HG03469 (cell line): ENCODE results near the gene GRM4.

ENCODE experiments used
- ATAC-seq: cut with Tn5 transposase; IDR thresholded peaks from one replicate; pipeline ENCODE4 v1.9.1; 2021; ENCODE audit warnings: mild to moderate bottlenecking, moderate library complexity, moderate number of reproducible peaks; ENCODE audit not compliant: unreplicated experiment

GRM4 gene

DNA sequence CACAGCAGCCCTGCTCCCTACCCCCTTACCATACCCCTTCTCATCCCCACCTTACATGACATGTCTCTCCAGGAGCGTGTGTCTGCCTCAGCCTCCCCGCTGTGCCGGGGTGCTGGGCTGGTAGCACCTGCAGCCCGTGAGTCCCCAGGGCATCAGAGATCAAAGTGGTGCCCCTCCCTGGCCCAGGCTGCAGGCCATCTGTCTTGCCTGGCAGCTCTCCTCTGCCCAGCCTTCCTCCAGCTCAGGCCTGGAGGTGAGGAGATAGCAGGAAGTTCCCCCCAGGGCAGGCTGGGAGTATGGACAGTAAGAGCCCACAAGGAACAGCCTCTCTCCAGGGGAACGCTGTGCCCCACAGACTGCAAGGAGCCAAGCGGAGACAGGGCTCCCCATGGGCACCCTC, 35.3 kb downstream of the GRM4 start:
- ATAC-seq, result no peak

DNA sequence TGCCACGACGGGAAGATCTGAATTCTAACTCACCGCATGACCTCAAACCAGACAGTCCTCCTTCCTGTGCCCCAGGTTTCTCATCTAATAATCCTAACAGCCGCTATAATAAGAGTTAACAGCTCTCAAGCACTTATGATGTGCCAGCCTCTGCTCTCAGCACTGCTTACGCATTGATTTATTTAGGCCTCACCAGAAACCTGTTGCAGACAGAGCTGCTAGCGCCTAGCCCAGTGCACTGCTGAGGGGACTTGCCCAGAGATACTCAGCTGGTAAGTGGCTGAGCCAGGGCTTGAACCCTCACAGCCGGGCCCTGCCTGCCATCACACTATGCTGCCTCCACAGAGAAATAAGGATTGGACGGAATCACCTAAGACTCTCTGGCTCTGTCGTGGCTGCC, 37.7 kb downstream of the GRM4 start:
- no peak for ATAC-seq

DNA sequence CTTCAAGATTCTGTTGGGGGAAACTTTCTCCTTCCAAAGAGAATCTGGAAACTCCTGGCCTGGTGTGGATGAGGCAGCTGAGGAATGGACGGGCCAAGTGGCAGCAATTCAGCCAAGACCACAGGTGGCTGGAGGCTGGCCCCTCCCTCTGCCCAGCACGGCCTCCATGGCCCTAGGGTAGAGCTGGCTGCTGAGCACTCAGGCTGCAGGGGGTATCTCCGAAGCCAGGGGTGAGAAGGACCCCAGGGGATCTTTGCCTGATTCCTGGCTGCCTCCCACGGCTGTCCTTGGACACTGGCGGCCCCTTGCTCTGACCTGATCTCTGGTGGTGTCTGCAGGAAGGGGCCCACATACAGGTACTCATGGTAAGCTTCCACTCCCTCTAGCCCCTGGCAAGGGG, 39.0 kb downstream of the GRM4 start:
- no peak for ATAC-seq

DNA sequence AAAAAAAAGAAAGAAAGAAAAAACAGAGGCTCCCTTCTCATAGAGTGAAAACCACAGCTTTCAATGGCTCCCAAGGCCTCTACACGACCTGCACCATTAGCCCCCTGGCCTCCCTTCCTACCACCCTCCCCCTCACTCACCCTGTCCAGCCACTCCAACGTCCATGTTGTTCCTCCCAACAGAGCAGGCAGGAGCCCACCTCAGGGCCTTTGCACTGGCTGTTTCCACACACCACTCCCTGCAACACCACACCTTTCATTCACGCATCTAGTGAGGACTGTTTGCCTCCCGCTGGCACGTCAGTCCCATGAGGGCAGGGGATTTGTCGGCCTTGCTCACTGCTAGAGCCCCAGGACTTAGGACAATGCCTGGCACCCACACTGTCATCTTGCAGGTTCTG, 39.5 kb downstream of the GRM4 start:
- ATAC-seq, result no peak

DNA sequence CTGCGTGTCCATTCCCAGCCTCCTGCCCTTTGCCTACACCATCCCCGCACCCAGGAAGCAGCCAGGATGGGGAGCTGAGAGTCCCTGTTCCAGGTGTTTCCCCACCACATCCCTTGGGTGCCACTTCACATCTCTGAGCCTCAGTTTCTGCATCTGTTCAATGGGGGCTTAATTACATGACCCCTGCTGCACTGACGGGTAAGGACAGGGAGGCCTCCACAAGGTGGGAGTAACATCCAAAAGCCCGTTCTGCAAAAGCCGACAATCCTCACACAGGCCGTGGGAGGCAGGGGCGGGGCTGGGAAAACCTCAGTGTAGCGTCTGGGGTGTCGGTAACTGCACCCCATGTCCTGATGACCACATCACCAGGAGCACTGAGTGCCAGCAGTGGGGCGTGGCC, 41.3 kb downstream of the GRM4 start:
- no peak for ATAC-seq

DNA sequence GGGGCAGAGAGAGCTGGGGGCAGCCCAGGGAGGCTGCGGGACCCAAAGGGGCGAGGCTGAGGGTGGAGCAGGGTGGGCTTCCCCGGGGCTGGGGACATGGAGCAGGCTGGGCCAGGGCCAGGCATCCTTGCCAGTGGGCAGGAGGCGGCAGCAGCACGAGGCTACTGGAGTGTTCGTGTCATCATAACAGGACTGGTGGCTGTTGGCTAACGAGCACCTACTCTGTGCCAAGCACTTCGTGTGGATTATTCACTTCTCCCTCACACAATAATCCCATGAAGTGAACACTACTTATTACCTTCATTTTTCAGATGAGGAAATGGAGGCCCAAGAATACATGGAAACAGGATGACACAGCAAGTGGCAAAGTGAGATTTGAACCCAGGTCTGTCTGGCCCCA, 41.7 kb downstream of the GRM4 start:
- no peak for ATAC-seq

DNA sequence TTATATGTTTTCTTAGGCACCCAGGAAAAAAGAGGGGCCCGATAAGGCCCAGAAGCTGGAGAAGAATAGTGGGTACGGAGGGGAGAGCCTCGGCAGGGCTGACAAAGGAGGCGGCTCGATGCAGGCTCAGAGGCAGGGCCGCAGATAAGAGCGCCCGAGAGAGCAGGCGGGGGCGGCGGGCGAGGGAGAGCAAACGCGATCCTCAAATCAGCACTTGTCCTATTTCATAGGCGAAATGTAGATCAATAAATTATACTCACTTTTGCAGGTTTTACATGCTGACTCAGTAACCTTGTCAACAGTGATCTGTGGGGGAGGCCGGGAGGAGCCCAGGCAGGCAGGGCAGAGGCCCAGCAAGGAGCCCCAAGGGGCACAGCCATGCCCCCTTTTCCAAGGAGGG, 42.6 kb downstream of the GRM4 start:
- no peak for ATAC-seq

DNA sequence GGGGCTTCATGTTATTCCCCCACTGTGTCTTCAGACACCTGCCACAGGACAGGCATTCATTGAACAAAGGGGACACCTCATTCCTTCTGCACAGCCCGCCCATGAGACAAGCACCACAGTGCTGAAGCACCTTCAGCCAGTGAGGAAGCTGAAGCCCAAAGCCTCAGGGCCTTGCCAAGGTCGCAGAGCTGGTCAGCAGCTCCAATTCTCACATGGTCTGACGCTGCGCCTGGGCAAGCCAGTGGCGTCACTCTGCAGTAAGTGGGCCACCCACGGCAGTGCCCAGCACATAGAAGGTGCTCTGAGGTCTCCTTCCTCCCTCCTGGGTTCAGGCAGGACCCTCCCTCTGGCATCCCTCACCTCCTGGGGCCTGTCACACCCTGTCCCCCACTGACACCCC, 43.2 kb downstream of the GRM4 start:
- no peak for ATAC-seq

DNA sequence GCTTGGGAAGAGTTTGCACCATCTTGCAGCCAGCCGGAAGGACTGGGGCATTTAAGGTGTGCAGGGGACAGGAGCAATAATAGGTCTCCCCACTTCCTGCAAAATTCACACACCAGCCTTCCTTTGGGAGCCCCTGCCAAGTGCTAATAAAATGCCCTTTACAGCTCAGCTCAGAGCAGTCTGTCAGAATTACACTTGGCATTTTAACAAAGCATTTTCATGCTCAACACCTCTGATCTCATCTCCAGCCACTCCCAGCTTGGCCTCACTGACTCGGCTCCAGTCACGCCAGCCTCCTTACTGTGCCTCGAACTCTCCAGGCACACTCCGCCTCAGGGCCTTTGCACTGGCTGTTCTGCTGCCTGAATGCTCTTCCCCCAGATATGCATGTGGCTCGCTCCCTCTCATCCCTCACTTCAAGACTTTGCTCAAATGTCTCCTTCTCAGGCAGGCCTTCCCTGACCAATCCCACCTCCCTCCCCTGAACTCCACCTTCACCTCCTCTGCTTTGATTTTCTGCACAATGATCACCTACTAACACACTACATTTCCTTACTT, 43.7 kb downstream of the GRM4 start:
- ATAC-seq, result no peak

DNA sequence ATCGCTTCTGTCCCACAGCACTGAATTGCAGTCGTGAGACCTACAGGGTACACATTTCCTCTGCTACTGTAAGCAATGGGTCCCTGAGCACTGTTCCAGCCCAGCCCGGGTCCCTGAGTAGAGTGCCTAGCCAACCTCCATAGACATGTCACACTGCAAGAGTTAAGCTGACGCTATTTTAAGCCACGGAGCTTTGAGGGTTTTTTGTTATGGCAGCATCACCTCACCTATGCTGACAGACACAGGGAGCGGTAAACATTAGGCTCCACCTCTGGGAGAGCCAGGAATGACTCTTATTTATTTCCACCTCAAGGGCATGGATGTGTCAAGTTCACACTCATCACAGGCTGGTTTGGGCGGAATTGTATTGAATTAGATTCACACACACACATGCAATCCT, 45.1 kb downstream of the GRM4 start:
- ATAC-seq, result no peak

DNA sequence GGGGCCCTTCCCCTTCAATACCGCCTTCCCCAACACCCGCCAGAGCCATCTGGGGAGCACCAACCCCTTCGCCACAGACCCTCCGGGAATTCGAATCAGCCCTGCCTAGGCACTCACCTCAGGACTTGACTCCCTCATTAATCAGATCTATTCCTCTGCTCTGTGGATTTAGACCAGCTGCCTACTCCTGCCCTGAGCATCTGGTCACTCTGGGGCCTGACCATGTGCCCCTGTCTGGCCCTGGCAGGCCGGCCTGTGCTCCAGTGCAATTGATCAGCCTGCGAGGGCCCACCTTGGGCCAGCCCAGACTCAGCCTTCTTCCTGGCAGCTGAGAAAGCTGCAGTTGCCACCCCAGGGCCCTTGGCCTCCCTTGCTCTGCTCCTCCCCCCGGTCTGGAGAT, 46.0 kb downstream of the GRM4 start:
- no peak for ATAC-seq

DNA sequence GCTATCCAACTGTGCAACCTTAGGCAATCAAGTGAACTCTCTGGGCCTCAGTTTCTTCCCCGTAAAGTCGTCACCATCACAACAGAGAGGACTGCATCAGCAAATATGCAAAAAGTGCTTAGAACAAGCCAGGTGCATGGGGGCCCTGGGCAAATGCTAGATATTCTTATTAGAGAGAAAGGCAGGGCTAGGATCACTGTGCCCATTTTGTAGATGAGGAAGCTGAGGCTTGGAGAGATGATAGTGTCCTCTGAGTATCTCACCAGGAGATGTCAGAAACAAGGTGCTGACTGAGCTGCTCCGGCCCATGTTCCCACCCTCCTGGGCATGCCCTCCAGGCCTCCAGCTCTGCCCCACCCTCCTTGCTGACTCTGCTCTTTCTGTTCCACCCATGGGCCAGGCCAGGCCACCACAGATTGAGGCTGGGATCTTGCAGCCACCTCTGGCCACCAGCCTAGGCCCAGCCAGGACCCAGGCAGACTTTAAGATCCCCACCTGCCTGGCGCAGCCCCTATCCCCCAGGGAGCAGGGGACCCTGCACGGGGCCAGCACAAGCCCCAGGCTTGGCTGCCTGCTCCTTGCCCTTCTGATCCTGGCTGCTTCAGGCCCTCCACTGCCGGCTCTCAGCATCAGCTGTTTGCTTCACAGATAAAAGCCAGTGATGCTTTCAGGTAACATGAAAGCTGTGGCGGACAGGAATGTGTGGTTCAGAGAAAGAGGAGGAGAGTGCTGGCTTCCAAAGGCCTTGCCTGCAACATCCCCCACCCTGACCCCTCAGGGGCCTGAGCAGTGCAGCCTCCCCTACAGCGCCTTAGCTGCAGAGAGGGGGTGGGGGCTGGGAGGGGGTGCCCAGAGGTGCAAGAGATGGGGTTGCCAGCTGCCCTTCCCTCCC, 47.6 kb downstream of the GRM4 start:
- no peak for ATAC-seq

DNA sequence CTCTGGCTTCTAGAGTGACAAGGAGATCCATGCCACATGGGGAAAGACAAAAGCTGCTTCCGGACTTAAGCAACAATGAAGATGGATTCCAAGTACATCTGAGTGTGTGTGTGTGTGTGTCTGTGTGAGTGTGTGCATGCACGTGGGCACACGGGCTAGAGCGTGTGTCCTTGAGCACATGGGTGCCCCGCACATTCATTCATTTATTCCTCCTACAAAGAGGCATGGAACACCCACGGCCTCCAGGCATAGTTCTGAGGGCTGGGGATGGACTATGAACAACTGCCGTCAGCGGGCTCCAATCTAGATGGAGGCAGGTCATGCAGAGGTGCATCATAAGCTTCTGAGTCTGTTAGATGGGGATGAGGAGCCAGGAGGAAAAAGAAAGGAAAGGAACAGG, 49.1 kb downstream of the GRM4 start:
- no peak for ATAC-seq

DNA sequence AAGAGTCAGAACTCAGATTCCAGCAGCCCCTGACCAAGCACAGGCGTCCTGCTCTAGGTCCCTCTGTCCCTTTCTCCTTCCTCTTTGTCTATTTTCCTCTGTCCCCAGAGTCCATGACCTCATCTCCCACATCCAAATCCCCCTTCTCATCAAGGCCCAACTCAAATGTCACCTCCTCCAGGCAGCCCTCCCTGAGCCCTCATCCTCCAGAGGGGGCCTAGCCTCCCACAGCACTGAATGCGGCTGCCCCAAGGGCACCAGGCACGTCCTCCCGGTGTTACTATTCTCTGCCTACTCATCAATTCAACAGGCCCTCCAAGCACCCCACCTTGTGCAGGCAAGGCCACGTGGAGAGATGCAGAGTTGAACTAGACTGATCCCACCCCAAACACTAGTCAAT, 49.7 kb downstream of the GRM4 start:
- ATAC-seq, result no peak

DNA sequence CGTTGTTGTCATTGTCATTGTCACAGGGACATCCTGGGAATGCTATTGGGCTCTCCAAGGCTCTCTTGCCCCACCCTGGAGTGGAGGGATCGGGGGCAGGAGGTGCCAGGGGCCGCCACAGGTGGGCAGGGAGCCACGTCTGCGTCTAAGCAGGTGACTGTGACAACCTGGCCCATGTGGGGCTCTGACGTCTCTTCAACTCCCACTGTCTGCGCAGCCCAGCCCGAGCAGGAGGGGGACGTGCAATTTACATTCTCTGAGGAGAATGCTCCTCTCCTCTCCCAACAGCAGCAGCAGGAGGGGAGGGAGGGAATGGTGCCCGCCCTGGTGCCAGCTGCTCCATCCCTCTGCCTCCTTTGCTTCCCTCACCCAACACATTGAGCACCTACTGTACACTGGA, 50.1 kb downstream of the GRM4 start:
- no peak for ATAC-seq

DNA sequence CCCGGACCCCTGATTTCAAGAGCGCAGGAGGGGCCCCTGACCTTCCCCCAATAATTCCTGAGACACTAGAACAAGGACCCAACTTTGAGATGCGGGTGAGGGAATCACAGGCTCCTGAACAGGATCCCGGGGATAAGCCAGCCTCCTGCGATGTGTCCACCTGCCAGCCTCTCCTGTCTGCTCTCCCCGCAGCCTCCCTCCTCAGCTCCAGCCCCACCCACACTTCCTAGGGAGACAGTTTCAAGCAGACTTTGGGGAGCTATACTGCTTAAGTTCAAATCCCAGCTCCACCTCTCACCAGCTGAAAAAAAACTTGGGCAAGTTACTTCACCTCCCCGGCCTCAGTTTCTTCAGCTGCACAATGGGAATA, 50.8 kb downstream of the GRM4 start:
- no peak for ATAC-seq

DNA sequence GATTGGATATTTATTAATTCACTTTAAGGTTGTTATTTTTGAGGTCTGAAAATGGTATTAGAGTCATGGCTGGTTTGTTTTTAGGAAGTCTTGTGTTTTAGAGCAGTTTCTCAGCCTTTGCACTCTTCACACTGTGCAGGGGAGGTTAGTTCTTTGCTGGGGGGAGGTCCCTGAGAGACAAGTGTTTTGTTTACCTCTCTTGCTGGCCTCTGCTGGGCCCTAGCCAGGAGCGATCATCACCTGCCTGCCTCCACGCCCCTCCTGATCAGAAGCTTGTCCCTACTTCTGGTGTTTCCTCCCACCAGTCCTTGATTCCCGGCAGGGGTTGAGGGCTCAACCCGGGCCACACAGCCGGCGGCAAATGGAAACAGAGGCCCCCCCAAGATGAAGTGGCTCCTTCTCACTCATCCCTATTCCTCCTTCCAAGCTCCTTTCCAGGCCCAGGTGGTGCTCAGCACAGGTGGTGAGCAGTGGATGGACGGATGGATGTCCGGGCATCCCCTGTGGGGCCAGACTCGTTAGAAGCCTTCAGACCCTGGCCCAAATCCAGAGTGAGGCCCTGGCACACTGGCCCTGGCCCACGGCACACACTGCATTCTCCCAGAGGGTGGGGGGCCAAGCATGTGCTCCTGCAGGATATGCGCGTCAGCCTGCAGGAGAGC, 51.3 kb downstream of the GRM4 start:
- no peak for ATAC-seq

DNA sequence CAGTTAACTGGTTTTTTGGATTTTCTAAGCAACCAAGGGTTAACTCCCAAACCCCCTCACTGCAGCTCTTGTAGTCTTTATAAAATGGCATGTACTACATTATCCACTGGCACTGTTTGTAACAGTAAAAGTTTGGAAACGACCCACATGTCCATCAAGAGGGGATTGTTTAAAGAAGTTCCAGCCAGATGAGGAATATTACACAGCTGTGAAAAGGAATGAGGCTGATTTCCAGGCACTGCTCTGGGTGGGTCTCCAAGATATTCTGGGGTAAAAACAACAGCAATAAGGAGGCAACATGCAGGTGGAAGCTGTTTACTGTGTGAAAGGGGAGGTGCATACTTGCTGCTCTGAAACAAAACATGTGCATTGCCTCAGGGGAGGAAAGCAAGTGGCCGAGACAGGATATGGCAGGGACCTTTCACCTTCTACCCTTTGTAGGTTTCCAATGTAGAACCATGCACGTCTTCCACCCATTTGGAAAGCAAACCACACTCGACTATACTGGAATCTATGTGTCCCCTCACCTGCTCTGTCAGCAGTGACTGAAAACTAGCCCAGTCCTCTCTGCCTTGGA, 51.9 kb downstream of the GRM4 start:
- no peak for ATAC-seq

DNA sequence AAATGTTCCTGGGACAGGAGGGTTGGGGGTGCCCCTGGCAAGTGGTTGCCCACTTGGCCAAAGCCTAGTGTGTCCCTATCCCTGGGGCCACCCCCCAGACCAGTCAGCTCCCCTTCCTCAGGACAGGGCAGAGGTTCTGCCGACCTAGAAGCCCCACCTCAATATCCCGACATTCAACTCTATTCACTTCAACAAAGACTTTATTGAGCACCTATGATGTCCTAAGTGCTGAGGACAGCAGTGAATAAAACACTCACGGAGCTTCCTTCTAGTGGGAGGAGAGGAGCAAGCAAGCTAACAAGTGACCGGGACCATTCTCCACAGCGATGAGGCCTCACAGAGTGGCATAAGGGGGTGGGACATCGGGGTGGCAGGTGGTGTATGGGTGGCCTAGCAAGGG, 52.7 kb downstream of the GRM4 start:
- ATAC-seq, result no peak

DNA sequence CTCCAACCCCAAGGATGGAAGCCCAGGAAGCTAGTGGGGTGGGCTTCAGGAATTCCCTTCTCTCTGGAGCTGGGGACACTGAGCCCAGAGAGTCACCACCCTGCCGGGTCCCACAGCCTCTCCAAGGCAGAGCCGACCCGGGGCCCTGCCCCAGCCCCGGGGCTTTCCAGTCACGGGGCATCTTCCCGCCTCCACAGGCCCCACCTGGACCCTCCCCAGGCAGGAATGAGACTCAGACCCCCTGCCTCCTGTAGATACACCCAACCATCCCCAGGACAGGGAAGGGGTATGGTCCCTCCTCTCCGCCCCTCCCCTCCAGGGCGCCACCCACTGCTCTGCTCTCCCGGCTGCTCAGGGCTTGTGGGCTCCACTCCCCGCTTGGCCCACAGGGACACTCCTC, 53.3 kb downstream of the GRM4 start:
- no peak for ATAC-seq

DNA sequence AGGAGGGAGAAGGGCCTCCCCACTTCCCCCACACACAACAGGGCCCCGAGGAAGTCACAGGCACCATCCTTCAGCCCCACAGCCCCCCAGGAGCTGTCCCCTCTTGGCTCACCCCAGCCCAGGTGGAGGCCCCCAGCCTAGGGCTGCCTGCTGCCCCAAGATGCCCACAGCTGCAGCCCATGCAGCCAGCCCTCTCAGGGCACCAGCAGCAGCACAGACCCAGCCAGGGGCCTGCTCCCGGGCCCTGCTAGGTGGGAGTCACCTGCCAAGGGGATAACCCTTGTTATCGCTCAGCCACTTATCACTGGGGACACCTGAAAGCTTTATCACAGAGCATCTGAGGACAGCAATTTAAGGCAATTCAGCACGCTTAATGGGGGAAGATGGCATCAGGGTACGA, 55.0 kb downstream of the GRM4 start:
- ATAC-seq, result no peak

DNA sequence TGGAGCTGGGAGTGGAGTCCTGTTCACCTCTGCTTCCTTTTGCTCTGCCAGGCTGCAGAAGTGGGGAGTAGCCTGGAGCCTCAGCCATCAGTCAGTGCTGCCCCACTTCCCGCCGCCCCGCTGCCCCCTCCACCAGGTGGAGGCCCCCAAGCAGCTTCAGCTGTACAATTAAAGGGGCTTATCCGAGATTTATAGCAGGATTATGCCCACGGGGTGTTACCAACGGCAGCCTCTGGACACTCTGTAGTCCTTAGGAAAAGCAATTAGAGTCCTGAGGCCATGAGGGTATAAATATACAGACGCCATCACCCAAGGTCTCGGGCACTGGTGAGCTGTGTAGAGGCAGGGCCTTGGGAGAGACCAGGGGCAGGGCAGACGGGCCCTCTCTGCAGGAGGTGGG, 55.4 kb downstream of the GRM4 start:
- ATAC-seq, result no peak
